Gastrocnemius medialis (tissue), 4 donors: ENCODE measurements around the gene SAMD13.

Experiments used
- POLR2A ChIP-seq, 2 donors: fragments of 450-650 bp; IDR thresholded peaks; one replicate each; pipeline ENCODE4 v1.6.1; 2017; ENCODE audit warnings: antibody characterized with exemption in 2 of 2, mild to moderate bottlenecking in 2 of 2, moderate library complexity in 2 of 2
- TF ChIP-seq, protein P1 (sequence below), 5 experiments: fragments of 450-650 bp in 3 of 5; fragments of 200-600 bp in 2 of 5; sonication (generic) in 2 of 5; IDR thresholded peaks in 4 of 5; conservative IDR thresholded peaks in 1 of 5; 1 replicate in 4 of 5; 2 replicates in 1 of 5; pipeline ENCODE4 v1.5.1; 2016 to 2019; ENCODE audit warnings: antibody characterized with exemption in 5 of 5, mild to moderate bottlenecking in 3 of 5, moderate library complexity in 3 of 5

DNA sequence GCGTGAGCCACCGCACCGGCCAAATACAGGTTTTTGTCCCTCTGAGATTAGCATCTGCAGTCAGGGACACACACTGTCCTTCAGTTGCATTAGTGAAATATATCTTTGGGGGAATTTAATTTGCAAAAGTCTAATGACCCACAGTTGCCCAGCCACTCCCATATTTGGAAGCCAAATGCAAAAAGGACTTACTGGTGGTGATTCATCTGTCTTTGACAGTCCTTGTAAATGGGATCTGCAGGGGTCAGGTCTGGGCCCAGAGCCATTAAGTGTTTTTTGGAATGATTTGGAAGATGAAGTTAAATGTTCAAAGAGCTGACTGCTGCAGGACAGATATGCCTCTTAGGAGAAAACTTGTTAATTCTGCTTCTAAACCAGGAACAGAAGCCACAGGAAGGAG, 52.2 kb downstream of the SAMD13 start:
- TF ChIP-seq, protein P1, sequence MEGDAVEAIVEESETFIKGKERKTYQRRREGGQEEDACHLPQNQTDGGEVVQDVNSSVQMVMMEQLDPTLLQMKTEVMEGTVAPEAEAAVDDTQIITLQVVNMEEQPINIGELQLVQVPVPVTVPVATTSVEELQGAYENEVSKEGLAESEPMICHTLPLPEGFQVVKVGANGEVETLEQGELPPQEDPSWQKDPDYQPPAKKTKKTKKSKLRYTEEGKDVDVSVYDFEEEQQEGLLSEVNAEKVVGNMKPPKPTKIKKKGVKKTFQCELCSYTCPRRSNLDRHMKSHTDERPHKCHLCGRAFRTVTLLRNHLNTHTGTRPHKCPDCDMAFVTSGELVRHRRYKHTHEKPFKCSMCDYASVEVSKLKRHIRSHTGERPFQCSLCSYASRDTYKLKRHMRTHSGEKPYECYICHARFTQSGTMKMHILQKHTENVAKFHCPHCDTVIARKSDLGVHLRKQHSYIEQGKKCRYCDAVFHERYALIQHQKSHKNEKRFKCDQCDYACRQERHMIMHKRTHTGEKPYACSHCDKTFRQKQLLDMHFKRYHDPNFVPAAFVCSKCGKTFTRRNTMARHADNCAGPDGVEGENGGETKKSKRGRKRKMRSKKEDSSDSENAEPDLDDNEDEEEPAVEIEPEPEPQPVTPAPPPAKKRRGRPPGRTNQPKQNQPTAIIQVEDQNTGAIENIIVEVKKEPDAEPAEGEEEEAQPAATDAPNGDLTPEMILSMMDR (IDR thresholded peaks at IDR 0.05 in 4 of 5, conservative IDR thresholded peaks at IDR 0.05 in 1 of 5) = no peak
- no peak for TF ChIP-seq POLR2A (IDR thresholded peaks at IDR 0.05)
